Central memory CD8-positive, alpha-beta T cell (primary cell): ENCODE results near the gene ABHD16A.

ENCODE experiments used
- ATAC-seq: fragments of 150-1000 bp; cut with Tn5 transposase; replicated peaks from 2 replicates; pipeline ENCODE4 v1.10.0; 2022; ENCODE audit warnings: mild to moderate bottlenecking, moderate FRiP score, moderate number of reproducible peaks; ENCODE audit not compliant: poor library complexity, severe bottlenecking; ENCODE audit errors: extremely low read depth
- DNase-seq, 2 donors: peaks; one replicate each; pipeline ENCODE4 v3.0.0; 2021; ENCODE audit warnings: low spot score in 2 of 2
- H3K27ac Mint-ChIP-seq: one replicate; pipeline ENCODE4 v1.8.0; 2022; ENCODE audit warnings: low read depth, mild to moderate bottlenecking, moderate library complexity, mixed read lengths
- H3K27me3 Mint-ChIP-seq: one replicate; pipeline ENCODE4 v1.8.0; 2022; ENCODE audit warnings: mixed read lengths
- H3K36me3 Mint-ChIP-seq: one replicate; pipeline ENCODE4 v1.8.0; 2022; ENCODE audit warnings: mild to moderate bottlenecking, moderate library complexity, mixed read lengths; ENCODE audit not compliant: insufficient read depth
- H3K4me1 Mint-ChIP-seq: one replicate; pipeline ENCODE4 v1.8.0; 2022; ENCODE audit warnings: mixed read lengths
- H3K4me3 Mint-ChIP-seq: one replicate; pipeline ENCODE4 v1.8.0; 2022; ENCODE audit warnings: mild to moderate bottlenecking, moderate library complexity, mixed read lengths
- H3K9me3 Mint-ChIP-seq: one replicate; pipeline ENCODE4 v1.8.0; 2022; ENCODE audit warnings: mixed read lengths

The ABHD16A gene

GRCh38 chr6:31727717-31728671 lies 24.9 kb upstream of the ABHD16A start:
- ATAC-seq (no peak), DNase-seq (no peak)
- H3K36me3 Mint-ChIP-seq = peaks cover 34% of the 10 kb centered on the region
- H3K4me1 Mint-ChIP-seq = peaks cover 34% of the 10 kb centered on the region
- H3K4me3 Mint-ChIP-seq = peak overlapping the region; percentile 93
- H3K27me3 Mint-ChIP-seq = no peaks in the 10 kb centered on the region
- H3K27ac Mint-ChIP-seq = peak overlapping the region; percentile 80
- H3K9me3 Mint-ChIP-seq = no peaks in the 10 kb centered on the region

- Mint-ChIP-seq H3K27me3 (no peaks in the 10 kb centered on the region), H3K9me3 (no peaks in the 10 kb centered on the region), H3K4me1 (peaks cover 34% of the 10 kb centered on the region), H3K4me3 (peak overlapping the region; percentile 40), H3K36me3 (peaks cover 26% of the 10 kb centered on the region), H3K27ac (peak overlapping the region; percentile 16)
- ATAC-seq = no peak
- no peak for DNase-seq
These were observed 24.1 kb upstream of the ABHD16A start for GRCh38 chr6:31727034-31727716.

GRCh38 chr6:31725502-31726350 lies 22.6 kb upstream of the ABHD16A start:
- Mint-ChIP-seq H3K4me3 (no peak overlapping the region), H3K27ac (no peak overlapping the region), H3K27me3 (no peaks in the 10 kb centered on the region), H3K4me1 (peaks cover 29% of the 10 kb centered on the region), H3K36me3 (peaks cover 11% of the 10 kb centered on the region), H3K9me3 (no peaks in the 10 kb centered on the region)
- ATAC-seq (no peak), DNase-seq (no peak)

GRCh38 chr6:31723980-31724691 lies 21.0 kb upstream of the ABHD16A start:
- Mint-ChIP-seq H3K9me3 (no peaks in the 10 kb centered on the region), H3K27ac (no peak overlapping the region), H3K4me3 (no peak overlapping the region), H3K4me1 (peaks cover 14% of the 10 kb centered on the region), H3K27me3 (no peaks in the 10 kb centered on the region), H3K36me3 (peaks cover 6% of the 10 kb centered on the region)
- ATAC-seq (no peak), DNase-seq (no peak)

- no peaks in the 10 kb centered on the region for H3K9me3 Mint-ChIP-seq
- H3K27ac Mint-ChIP-seq = no peak within 1 kb of the TSS
- no peaks in the 10 kb centered on the region for H3K27me3 Mint-ChIP-seq
- no peak for ATAC-seq
- no peak within 1 kb of the TSS for H3K4me3 Mint-ChIP-seq
- no peak for DNase-seq
- peaks cover 6% of the 10 kb centered on the region for H3K4me1 Mint-ChIP-seq
- H3K36me3 Mint-ChIP-seq = peaks cover 6% of the 10 kb centered on the region
These were observed 20.3 kb upstream of the ABHD16A start, which contains the start of gene MPIG6B for GRCh38 chr6:31723245-31723979. MPIG6B (plus strand) TSS chr6:31723373; CDS start chr6:31723384, 11 bp downstream.

- peaks cover 5% of the 10 kb centered on the region for H3K36me3 Mint-ChIP-seq
- DNase-seq (no peak), ATAC-seq (no peak)
- H3K9me3 Mint-ChIP-seq = no peaks in the 10 kb centered on the region
- H3K27me3 Mint-ChIP-seq = no peaks in the 10 kb centered on the region
- H3K4me3 Mint-ChIP-seq = no peak overlapping the region
- H3K4me1 Mint-ChIP-seq = peaks cover 6% of the 10 kb centered on the region
- no peak overlapping the region for H3K27ac Mint-ChIP-seq
These were observed 19.0 kb upstream of the ABHD16A start for GRCh38 chr6:31722173-31722572.

GRCh38 chr6:31721351-31722020 lies 18.4 kb upstream of the ABHD16A start, which contains the start of gene LY6G6C:
LY6G6C (minus strand) TSS chr6:31721746; CDS start chr6:31721679, 67 bp downstream.
- Mint-ChIP-seq H3K27ac (peak within 1 kb of the TSS; percentile 63), H3K27me3 (no peaks in the 10 kb centered on the region), H3K4me3 (no peak within 1 kb of the TSS), H3K9me3 (no peaks in the 10 kb centered on the region), H3K36me3 (peaks cover 3% of the 10 kb centered on the region), H3K4me1 (peaks cover 6% of the 10 kb centered on the region)
- DNase-seq (no peak), ATAC-seq (no peak)

- DNase-seq (no peak), ATAC-seq (no peak)
- Mint-ChIP-seq H3K27me3 (no peaks in the 10 kb centered on the region), H3K36me3 (no peaks in the 10 kb centered on the region), H3K27ac (no peak overlapping the region), H3K4me3 (no peak overlapping the region), H3K4me1 (no peaks in the 10 kb centered on the region), H3K9me3 (no peaks in the 10 kb centered on the region)
These were observed 17.2 kb upstream of the ABHD16A start for GRCh38 chr6:31720196-31720770.

GRCh38 chr6:31719001-31719400 lies 15.9 kb upstream of the ABHD16A start:
- Mint-ChIP-seq H3K4me3 (no peak overlapping the region), H3K27me3 (no peaks in the 10 kb centered on the region), H3K4me1 (no peaks in the 10 kb centered on the region)

GRCh38 chr6:31718265-31718664 lies 15.1 kb upstream of the ABHD16A start:
- H3K27ac Mint-ChIP-seq = no peak overlapping the region
- no peaks in the 10 kb centered on the region for H3K4me1 Mint-ChIP-seq
- DNase-seq (no peak), ATAC-seq (no peak)
- H3K9me3 Mint-ChIP-seq = no peaks in the 10 kb centered on the region
- no peaks in the 10 kb centered on the region for H3K36me3 Mint-ChIP-seq
- no peaks in the 10 kb centered on the region for H3K27me3 Mint-ChIP-seq
- H3K4me3 Mint-ChIP-seq = no peak overlapping the region

More at GRCh38 chr6:31719001-31719400, 15.9 kb upstream of the ABHD16A start:
- Mint-ChIP-seq H3K9me3 (no peaks in the 10 kb centered on the region), H3K36me3 (no peaks in the 10 kb centered on the region), H3K27ac (no peak overlapping the region)
- DNase-seq (no peak), ATAC-seq (no peak)
